ENCODE data around the gene MOCS3. TPM values are rescaled to one million over a fixed set of nuclear protein-coding genes. Genes with fewer than 3 reads are reported as not detected.

MOCS3 gene
- total RNA-seq, 2 donors from 2014 or later: 3.7 to 4.0 TPM

DNA sequence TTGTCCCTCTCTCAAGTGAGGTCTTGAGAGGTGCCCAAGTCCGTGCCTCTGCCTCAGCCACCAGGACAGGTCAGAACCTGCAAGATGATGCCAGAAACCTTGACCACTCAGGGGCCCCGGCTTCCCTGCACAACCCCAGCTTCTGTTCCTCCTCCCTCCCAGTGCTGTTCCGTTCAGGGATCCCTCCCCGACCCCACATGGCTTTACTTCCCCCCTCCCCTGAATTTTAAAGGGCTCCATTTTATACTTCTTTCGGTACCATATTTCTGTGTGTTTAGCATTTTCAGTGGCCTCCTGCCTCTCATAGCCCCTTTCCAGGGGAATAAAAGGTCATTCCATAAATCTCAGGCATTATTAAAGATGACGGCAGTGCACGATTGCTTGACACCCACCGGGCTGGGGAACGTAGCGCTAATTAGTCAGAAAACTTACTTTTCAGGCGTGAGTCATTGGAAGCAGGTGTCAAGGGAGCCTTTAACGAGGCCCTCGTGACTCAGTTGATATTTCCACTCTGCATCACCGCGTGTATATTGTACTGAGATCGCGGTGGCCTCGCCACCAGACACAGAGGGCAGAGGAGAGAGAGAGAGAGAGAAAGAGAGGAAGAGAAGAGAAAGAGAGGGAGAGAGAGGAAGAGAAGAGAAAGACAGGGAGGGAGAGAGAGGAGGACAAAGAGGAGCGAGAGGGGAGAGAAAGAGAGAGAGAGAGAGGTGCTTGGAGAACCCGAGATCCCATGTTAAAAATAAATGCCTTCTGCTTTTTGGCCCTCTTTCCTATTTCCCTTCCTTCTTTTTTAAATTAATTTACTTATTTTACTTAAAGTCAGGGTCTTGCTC, 43.0 kb downstream of the MOCS3 start:
- no peak for DNase-seq
- no peak for ATAC-seq
- intact Hi-C loops (cut with DNase I, micrococcal nuclease): no loop called here

DNA sequence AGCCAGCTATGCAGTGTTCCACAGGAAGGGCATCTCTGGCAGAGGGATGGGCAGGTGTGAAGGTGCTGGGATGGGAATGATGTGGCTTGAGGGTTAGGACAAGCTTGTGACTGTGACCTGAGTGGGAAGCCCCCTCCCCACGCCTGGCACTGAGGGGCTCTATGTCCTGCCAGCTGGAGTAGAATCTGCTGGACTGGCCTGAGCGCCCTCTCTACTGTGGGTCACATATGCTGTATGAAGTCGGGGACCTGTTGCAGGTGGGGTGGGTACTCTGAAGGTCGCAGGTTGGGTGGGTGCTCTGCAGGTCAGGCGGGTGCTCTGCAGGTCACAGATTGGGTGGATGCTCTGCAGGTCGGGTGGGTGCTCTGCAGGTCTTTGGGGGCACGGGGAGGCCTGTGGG, 44.0 kb downstream of the MOCS3 start:
- DNase-seq (no peak), ATAC-seq (no peak)
- intact Hi-C loops (cut with DNase I, micrococcal nuclease): no loop called here

DNA sequence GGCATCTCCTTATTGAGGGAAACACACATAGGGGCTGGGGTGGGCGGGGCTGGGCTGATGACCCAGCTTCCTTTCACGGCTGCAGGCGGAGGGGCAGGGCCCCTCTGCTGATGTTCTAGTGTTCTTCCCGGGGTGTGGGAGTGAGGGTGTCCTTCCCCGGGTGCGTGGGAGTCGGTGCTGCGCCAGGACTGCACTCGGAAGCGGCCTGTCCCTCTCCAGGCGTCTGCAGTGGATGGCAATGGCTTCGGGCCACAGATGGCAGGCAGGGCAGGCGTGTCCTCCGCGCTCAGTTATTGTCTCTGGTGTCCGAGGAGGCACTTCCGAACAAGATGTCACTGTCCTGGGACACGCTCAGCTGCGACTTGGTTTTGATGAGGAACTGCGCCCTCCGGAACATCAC, 45.1 kb downstream of the MOCS3 start:
- intact Hi-C loops (cut with DNase I, micrococcal nuclease): no loop called here
- ATAC-seq (no peak), DNase-seq (no peak)

DNA sequence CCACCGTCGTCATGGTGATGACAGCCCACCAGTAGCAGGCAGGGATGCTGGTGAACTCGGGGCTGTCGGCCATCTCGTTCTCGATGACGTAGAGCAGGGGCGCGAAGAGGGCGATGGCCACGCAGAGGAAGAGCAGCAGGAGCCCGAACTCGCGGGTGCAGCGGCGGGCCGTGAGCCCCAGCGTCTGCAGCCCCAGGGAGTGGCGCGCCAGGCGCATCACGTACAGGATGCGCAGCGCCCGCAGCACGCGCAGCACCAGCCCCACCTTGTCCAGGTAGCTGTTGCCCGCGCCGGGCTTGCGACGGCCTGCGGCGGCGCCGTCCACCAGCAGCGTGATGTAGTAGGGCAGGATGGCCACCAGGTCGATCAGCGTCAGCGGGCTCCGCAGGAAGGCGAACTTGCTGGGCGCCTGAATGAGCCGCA, 45.7 kb downstream of the MOCS3 start:
- DNase-seq: no peak
- intact Hi-C loops (cut with DNase I, micrococcal nuclease): no loop called here
- ATAC-seq: no peak

DNA sequence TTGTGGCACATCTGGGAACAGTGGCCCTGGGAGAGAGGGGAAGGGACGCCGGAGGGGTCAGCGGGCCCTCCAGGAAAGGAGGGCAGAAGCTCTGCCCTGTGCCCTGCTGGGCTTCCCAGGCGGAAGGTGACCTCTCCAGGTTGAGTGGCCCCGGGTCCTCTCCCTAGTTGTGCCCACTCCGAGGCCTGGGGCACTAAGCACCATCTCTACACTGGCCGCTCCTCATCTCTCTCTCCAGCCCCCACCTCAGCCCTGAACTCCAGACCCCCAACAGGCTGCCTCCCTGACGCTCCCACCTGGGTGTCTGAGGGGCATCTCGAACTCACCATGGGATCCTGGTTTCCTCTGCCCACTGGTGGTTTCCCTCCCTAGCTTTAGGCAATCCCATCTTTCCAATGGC, 46.2 kb downstream of the MOCS3 start:
- ATAC-seq: no peak
- DNase-seq: no peak
- intact Hi-C loops (cut with DNase I, micrococcal nuclease): no loop called here

DNA sequence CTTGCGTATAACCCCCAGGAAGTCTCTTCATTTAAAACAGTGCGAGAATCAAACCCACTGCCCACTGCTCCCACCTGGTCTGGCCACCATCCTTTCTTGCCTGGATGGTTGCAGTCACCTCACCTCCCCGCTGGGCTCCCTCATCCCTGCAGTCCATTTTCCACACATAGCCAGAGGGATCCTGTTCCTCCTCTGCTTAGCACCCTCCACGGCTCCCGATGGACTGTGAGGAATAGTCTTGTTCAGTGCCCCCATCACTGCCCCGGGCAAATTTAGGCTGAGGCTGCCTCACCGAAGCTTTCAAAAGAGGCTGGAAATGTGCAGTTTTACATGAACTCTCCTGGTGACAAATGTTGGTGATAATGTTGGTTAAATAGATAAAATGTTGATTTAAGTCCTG, 46.6 kb downstream of the MOCS3 start:
- no peak for DNase-seq
- intact Hi-C loops (cut with DNase I, micrococcal nuclease): no loop called here
- ATAC-seq: no peak

DNA sequence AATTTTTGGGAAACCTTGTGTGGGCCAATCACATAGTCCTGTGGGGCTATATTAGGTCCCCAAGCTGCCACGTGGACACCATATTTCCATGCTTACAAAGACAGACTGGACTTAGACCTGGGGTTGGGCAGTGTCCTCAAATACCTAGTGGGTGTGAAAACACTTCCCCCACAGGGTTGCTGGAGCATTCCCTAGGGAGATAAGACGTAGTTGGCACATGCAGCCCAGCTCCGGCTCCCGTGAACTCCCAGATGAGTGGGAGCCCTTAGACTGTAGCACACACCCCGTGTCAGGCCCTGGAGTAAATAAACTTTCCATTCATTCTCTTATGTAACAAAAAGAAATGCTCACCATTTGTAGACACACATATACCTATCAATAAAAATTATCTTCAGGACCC, 50.1 kb downstream of the MOCS3 start:
- DNase-seq (peak; percentile 51 to 60), ATAC-seq (peak; percentile 99)
- intact Hi-C loops (cut with DNase I, micrococcal nuclease): no loop called here

DNA sequence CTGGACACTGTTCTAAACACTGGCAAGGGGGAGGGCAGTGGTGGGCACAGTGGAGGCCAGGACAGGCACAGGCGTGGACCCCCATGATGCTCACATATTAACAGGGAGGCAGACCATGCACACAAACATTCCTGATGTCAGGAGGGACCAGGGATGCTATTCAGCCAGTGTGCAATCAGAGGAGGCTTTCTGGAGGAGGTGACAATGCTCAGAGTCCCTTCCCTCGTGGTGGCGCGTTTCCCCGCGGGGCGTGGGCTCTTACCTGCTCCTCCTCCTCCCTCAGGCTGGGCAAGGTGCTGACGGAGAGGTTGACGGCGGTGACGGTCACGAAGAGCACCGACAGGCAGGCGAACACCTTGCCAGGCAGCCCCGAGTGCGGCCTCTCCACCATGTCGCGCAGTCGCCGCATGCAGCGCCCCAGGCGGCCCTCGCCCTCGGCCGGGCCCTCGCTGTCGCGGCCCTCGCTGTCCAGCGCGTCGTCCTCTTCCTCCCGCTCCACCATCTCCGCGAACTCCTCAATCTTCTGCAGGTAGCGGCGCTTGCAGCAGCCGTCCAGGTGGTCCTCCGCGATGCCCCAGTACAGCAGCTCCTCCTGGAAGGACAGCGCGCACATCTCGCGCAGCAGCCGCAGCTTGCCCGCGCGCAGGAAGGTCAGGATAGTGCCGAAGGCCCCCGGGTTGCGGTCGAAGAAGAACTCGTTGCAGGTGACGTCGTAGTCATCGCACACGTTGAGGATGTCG, 50.9 kb downstream of the MOCS3 start:
- no peak for ATAC-seq
- intact Hi-C loops (cut with DNase I, micrococcal nuclease): no loop called here

DNA sequence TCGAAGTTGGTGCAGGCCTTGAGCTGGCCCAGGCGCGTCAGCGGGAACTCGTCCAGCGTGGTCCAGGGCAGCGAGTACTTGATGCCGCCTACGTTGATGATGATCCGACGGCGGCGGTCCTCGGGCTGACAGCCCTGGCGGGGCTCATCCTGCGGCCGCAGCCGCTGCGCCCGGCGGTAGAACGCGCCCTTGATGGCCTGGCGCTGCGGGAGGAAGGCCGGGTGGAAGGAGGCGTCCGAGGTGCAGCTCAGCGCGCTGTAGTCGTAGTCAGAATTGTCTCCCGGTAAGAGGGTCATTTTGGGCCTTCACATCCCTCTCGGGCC, 51.4 kb downstream of the MOCS3 start:
- DNase-seq (no peak), ATAC-seq (no peak)
- intact Hi-C loops (cut with DNase I, micrococcal nuclease): no loop called here

More for the DNA sequence above, 50.9 kb downstream of the MOCS3 start:
- no peak for DNase-seq

DNA sequence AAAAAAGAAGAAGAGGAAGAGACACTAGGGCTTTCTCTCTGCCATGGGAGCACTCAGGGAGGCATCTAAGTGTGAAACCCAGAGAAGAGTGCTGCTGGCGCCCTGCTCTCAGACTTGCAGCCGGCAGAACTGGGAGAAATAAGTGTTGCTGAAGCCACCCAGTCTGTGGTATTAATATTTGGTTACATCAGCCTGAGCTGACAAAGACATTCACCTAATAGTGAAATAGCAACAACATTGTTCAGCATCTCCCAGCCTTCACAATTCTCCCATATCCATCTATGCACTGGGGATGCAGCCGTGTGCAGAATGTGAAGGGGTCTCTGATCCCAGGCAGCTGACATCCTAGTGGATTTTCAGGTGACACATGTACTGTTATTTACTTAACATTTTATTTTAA, 52.3 kb downstream of the MOCS3 start:
- intact Hi-C loops (cut with DNase I, micrococcal nuclease): no loop called here
- ATAC-seq (no peak), DNase-seq (no peak)

DNA sequence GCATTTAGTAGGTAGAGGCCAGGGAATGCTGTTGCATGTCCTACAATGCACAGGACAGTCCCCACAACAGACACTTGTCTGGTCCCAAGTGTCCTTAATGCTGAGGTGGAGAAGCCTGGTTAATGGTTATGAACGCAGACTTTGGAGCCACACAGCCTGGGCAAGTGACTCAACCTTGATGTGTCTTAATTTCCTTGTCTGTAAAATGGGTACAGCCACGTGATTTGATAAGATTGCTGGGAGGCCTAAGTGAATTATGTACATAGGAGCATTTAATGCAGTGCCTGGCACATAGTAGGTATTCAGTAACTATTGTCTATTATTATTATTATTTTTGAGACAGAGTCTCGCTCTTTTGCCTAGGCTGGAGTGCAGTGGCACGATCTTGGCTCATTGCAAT, 52.9 kb downstream of the MOCS3 start:
- intact Hi-C loops (cut with DNase I, micrococcal nuclease): no loop called here
- no peak for DNase-seq
- ATAC-seq: no peak

DNA sequence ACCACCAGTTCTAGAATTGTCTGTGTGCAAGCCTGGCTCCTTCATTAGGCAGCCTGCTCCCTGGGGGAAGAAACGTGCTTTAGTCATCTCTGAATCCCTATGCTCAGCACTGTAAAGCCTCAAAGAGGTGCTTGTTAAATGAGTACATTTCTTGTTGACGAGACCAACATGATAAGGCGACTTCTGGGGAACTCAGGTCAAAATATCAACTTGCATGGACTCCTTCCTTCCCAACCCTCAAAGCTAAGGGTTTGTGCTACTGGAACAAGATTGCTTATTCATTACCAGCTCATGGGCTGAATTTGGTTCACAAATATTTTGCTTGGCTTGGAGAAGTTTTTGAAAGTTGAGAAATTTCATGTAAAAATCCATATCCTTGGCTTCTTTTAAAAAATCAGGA, 53.7 kb downstream of the MOCS3 start:
- intact Hi-C loops (cut with DNase I, micrococcal nuclease): no loop called here
- DNase-seq (no peak), ATAC-seq (no peak)

Other genes starting within 250 kb of the MOCS3 start
- 10 to 100 TPM; 19.8 to 38.4 TPM for gene PARD6B, start 227.2 kb upstream of the MOCS3 start, total RNA-seq
- 1 to 10 TPM in 1 of 2 donors, under 1 TPM in 1; 0.85 to 2.8 TPM for gene BCAS4, start 163.8 kb upstream of the MOCS3 start, total RNA-seq
- 10 to 100 TPM; 52.5 to 54.2 TPM for gene ADNP, start 27.4 kb upstream of the MOCS3 start, total RNA-seq
- gene DPM1, start 286 bp upstream of the MOCS3 start, total RNA-seq: 10 to 100 TPM; 33.1 to 34.1 TPM
- 10 to 100 TPM in 1 of 2 donors, 1 to 10 TPM in 1; 2.3 to 15.2 TPM for gene KCNG1, start 64.3 kb downstream of the MOCS3 start, total RNA-seq

All from left colon (tissue), 2 donors.